Osteoblast (primary cell): Measurements from ENCODE around the gene COPB1. TPM values are rescaled to one million over a fixed set of nuclear protein-coding genes. Genes with fewer than 3 reads are reported as not detected.

Experiments
- DNase-seq: peaks from one replicate; pipeline ENCODE4 v3.0.0; 2011; ENCODE audit warnings: low spot score, mixed read lengths; ENCODE audit not compliant: insufficient read length; ENCODE audit errors: missing footprints
- H2AFZ ChIP-seq: 2 replicates; pipeline ENCODE4 v1.6.0; 2011; ENCODE audit warnings: mild to moderate bottlenecking, low read length
- H3K27ac ChIP-seq: 2 replicates; pipeline ENCODE4 v1.5.1; 2011; ENCODE audit warnings: mild to moderate bottlenecking, low read depth, low read length, moderate library complexity
- H3K27me3 ChIP-seq: 2 replicates; pipeline ENCODE4 v1.6.0; 2012; ENCODE audit warnings: mild to moderate bottlenecking, control low read depth, inconsistent platforms, low read length, moderate library complexity; ENCODE audit not compliant: insufficient read depth
- H3K36me3 ChIP-seq: 2 replicates; pipeline ENCODE4 v1.5.1; 2011; ENCODE audit warnings: mild to moderate bottlenecking, low read length, control low read depth, moderate library complexity; ENCODE audit not compliant: insufficient read depth
- H3K4me1 ChIP-seq: 2 replicates; pipeline ENCODE4 v1.5.1; 2011; ENCODE audit warnings: mild to moderate bottlenecking, low read length, control low read depth, moderate library complexity; ENCODE audit not compliant: insufficient read depth
- H3K4me2 ChIP-seq: 2 replicates; pipeline ENCODE4 v1.6.0; 2011; ENCODE audit warnings: mild to moderate bottlenecking, low read length; ENCODE audit not compliant: insufficient read depth
- H3K4me3 ChIP-seq: fragments of 200-600 bp; sonication (generic); 3 replicates; pipeline ENCODE4 v1.5.1; 2012; ENCODE audit warnings: mild to moderate bottlenecking, low read length, inconsistent platforms; ENCODE audit not compliant: insufficient read depth
- H3K79me2 ChIP-seq: 2 replicates; pipeline ENCODE4 v1.6.0; 2012; ENCODE audit warnings: mild to moderate bottlenecking, low read length, control low read depth, inconsistent platforms; ENCODE audit not compliant: insufficient read depth
- H3K9me3 ChIP-seq: 2 replicates; pipeline ENCODE4 v1.5.1; 2011; ENCODE audit warnings: low read depth, low read length, control low read depth
- H4K20me1 ChIP-seq: 2 replicates; pipeline ENCODE4 v1.6.0; 2012; ENCODE audit warnings: mild to moderate bottlenecking, low read length, control low read depth; ENCODE audit not compliant: insufficient read depth
- total RNA-seq: library from RNA; depleted of rRNA; stranded (reverse); fragments of >200 nt; gene quantifications from 2 replicates; pipeline ENCODE4 v1.2.3, GENCODE V29; 2012
- TF ChIP-seq, protein P1 (sequence below): IDR thresholded peaks from 2 replicates; pipeline ENCODE4 v1.5.1; 2011; ENCODE audit warnings: mild to moderate bottlenecking, low read depth, low read length, moderate library complexity; ENCODE audit errors: extremely low read depth

COPB1 gene
- total RNA-seq, 1 donor, result 245 TPM

DNA sequence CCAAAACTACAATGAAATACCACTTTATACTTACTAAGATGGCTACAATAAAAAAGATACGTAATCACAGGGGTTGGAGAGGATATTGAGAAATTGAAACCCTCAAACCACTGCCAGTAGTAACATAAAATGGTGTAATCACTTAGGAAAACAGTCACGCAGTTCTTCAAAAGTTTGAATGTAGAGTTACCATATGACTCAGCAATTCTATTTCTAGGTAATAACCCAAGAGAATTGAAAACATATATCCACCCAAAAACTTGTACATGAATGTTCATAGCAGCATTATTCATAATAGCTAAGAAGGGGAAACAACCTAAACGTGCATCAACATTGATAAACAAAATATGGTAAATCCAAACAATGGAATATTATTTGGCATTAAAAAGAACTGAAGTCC lies 45.0 kb upstream of the COPB1 start:
- H3K79me2 ChIP-seq, result no peaks in the 10 kb centered on the region
- H3K27ac ChIP-seq, result no peak overlapping the region
- H3K36me3 ChIP-seq, result no peaks in the 10 kb centered on the region
- DNase-seq, result peak; percentile 62
- H3K4me3 ChIP-seq, result no peak overlapping the region
- no peaks in the 10 kb centered on the region for H3K9me3 ChIP-seq
- no peaks in the 10 kb centered on the region for H3K27me3 ChIP-seq
- no peaks in the 10 kb centered on the region for H4K20me1 ChIP-seq
- H3K4me2 ChIP-seq, result no peak overlapping the region
- H3K4me1 ChIP-seq, result peaks cover 4% of the 10 kb centered on the region
- TF ChIP-seq, protein P1, sequence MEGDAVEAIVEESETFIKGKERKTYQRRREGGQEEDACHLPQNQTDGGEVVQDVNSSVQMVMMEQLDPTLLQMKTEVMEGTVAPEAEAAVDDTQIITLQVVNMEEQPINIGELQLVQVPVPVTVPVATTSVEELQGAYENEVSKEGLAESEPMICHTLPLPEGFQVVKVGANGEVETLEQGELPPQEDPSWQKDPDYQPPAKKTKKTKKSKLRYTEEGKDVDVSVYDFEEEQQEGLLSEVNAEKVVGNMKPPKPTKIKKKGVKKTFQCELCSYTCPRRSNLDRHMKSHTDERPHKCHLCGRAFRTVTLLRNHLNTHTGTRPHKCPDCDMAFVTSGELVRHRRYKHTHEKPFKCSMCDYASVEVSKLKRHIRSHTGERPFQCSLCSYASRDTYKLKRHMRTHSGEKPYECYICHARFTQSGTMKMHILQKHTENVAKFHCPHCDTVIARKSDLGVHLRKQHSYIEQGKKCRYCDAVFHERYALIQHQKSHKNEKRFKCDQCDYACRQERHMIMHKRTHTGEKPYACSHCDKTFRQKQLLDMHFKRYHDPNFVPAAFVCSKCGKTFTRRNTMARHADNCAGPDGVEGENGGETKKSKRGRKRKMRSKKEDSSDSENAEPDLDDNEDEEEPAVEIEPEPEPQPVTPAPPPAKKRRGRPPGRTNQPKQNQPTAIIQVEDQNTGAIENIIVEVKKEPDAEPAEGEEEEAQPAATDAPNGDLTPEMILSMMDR, result no peak
- H2AFZ ChIP-seq, result no peak overlapping the region

DNA sequence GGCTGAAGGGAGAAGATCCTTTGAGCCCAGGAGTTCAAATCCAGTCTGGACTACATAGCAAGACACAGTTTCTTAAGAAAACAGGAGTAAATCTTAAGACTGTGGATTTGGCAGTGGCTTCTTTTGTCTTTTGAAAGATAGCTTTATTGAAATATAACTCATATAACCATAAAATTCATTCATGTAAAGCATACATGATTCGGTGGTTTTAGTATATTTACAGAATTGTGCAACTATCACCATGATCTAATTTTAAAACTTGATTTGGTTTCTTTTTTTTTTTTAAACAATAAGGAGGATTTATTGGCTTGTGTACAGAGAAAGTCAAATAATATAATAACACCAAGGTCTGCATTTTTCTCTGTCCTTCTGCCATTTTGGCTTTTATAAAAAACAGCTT lies 43.6 kb upstream of the COPB1 start:
- TF ChIP-seq, protein P1, result no peak
- Histone ChIP-seq H3K4me3 (no peak overlapping the region), H3K36me3 (no peaks in the 10 kb centered on the region), H3K4me2 (no peak overlapping the region), H3K9me3 (no peaks in the 10 kb centered on the region), H3K27ac (no peak overlapping the region), H3K27me3 (no peaks in the 10 kb centered on the region), H2AFZ (no peak overlapping the region), H3K79me2 (no peaks in the 10 kb centered on the region), H3K4me1 (peaks cover 4% of the 10 kb centered on the region), H4K20me1 (no peaks in the 10 kb centered on the region)
- DNase-seq, result no peak

DNA sequence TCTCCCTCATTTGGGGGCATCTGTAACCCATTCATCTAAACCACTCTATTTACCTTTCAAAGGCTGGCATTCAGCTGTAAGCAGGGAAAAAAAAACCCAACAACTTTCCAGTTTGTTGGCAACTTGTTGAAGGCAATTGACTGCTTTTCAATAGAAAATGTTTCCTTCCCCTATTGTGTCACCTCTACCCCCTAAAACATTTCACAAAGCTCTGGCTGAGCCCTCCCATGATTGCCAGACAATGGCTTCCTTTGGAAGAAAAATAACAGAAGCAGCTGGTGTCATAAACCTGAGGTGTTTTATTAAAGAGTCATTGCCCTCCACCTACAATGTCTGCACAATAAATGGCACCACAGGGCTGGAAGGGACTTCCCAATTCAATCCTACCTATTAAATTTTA lies 42.7 kb upstream of the COPB1 start:
- Histone ChIP-seq H4K20me1 (no peaks in the 10 kb centered on the region), H3K4me3 (no peak overlapping the region), H3K9me3 (no peaks in the 10 kb centered on the region), H3K4me1 (peaks cover 4% of the 10 kb centered on the region), H3K79me2 (no peaks in the 10 kb centered on the region), H3K36me3 (no peaks in the 10 kb centered on the region), H2AFZ (no peak overlapping the region), H3K27me3 (no peaks in the 10 kb centered on the region), H3K27ac (no peak overlapping the region), H3K4me2 (no peak overlapping the region)
- TF ChIP-seq, protein P1, result no peak
- DNase-seq, result no peak

DNA sequence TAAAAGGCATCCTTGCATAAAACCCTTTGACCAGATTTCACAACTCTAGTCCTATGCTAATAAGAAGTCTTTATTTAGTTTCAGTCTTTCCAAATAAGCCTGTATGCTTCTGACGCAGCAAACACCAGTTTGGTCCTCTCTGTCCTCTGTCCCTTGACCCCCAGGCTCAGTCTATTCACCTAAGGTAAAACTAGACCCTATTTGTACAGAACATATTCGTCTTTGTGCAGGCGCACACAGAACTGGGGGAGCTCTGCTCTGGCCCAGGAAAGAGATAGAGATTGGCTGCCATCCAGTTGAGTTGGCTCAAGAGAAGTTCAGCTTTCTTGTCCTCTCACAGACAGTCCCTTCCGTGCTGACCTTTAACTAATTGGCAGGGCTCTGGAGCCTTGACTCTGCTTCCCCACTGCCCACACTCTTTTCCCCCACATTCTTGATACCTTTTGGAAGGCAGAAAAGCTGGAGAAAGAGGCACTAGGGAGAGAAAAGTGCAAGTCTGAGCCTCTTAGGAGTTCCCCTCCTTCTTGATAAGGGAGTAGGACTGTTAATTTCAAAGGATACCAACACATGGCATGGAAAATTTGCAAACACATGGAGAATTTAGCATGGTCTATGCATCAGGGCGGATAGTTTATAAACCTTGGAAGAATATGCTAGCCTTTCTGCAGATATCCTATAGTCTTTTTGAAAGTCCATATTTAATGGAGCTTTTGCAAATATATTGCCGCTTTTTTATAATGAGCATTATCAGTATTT lies 41.8 kb upstream of the COPB1 start:
- H3K79me2 ChIP-seq, result no peaks in the 10 kb centered on the region
- H2AFZ ChIP-seq, result peak overlapping the region; percentile 47
- no peaks in the 10 kb centered on the region for H3K36me3 ChIP-seq
- no peaks in the 10 kb centered on the region for H3K9me3 ChIP-seq
- no peak for DNase-seq
- H3K4me3 ChIP-seq, result no peak overlapping the region
- no peak overlapping the region for H3K4me2 ChIP-seq
- H3K27me3 ChIP-seq, result no peaks in the 10 kb centered on the region
- TF ChIP-seq, protein P1, result no peak
- no peaks in the 10 kb centered on the region for H4K20me1 ChIP-seq
- no peak overlapping the region for H3K27ac ChIP-seq
- no peaks in the 10 kb centered on the region for H3K4me1 ChIP-seq
